Activated CD8-positive, alpha-beta T cell treated with anti-CD3 and anti-CD28 coated beads for 36 hours (primary cell): Measurements from ENCODE around the gene IKZF4. TPM values are rescaled to one million over a fixed set of nuclear protein-coding genes. Genes with fewer than 3 reads are reported as not detected.
A peak's percentile ranks its signal among the peaks of the same experiment; 100 is the strongest.

Experiments
- ATAC-seq: fragments of 200-7000 bp; cut with Tn5 transposase; one replicate; pipeline ENCODE4 v1.10.0; 2021; ENCODE audit warnings: mild to moderate bottlenecking, moderate library complexity
- CTCF ChIA-PET: fragments of 350-600 bp; sonication (Branson Sonifier 250); formaldehyde crosslinking; loops from one replicate; lab custom pipeline; 2021; ENCODE audit warnings: antibody characterized with exemption; lab: Charles Lee
- POLR2A ChIA-PET: fragments of 350-600 bp; sonication (Branson Sonifier 250); formaldehyde crosslinking; loops from one replicate; lab custom pipeline; 2021; ENCODE audit warnings: antibody characterized with exemption; lab: Charles Lee
- DNase-seq: peaks from one replicate; pipeline ENCODE4 v3.0.0-alpha.2; 2020
- H3K27ac Mint-ChIP-seq: one replicate; pipeline ENCODE4 v1.8.0; 2021; ENCODE audit warnings: mild to moderate bottlenecking, mixed read lengths
- H3K27me3 Mint-ChIP-seq: one replicate; pipeline ENCODE4 v1.8.0; 2021; ENCODE audit warnings: mixed read lengths
- H3K36me3 Mint-ChIP-seq: one replicate; pipeline ENCODE4 v1.8.0; 2021; ENCODE audit warnings: low read depth, mixed read lengths
- H3K4me1 Mint-ChIP-seq: one replicate; pipeline ENCODE4 v1.8.0; 2021; ENCODE audit warnings: low read depth, mixed read lengths
- H3K4me3 Mint-ChIP-seq: one replicate; pipeline ENCODE4 v1.8.0; 2021; ENCODE audit warnings: mild to moderate bottlenecking, moderate library complexity, mixed read lengths
- H3K9me3 Mint-ChIP-seq: one replicate; pipeline ENCODE4 v1.8.0; 2021; ENCODE audit warnings: mixed read lengths
- CTCF ChIP-seq: fragments of 200-600 bp; IDR thresholded peaks from one replicate; pipeline ENCODE4 v1.8.0; 2022; ENCODE audit warnings: antibody characterized with exemption, mild to moderate bottlenecking
- intact Hi-C: fragments of 100-400 bp; cut with micrococcal nuclease; formaldehyde crosslinking; loops from one replicate; pipeline ENCODE4 v1.10.0; 2022
- total RNA-seq, 2 experiments: library from RNA; stranded (reverse); gene quantifications; one replicate each; pipeline ENCODE4 v1.2.3, GENCODE V29; 2021

IKZF4 gene
- total RNA-seq, 2 experiments from 2014 or later, result 20.5 to 20.8 TPM

- ChIA-PET CTCF (interaction anchor here (0.7 to 2.1 kb wide), 21 partner anchors 8 to 341 kb away, joined by 3 to 7 read pairs (median 3); partner anchors contain the start of genes PA2G4, RNF41 and SMARCC2), POLR2A (interaction anchor here (1.0 to 2.7 kb wide), 6 partner anchors 16 to 64 kb away, joined by 3 to 21 read pairs (median 6); partner anchors contain the start of genes PA2G4 and ZC3H10)
- intact Hi-C loops, result no loop called here
- no peak for TF ChIP-seq CTCF
- Mint-ChIP-seq H3K9me3 (no peaks in the 10 kb centered on the region), H3K4me1 (peaks cover 14% of the 10 kb centered on the region), H3K4me3 (peak within 1 kb of the TSS; percentile 72), H3K36me3 (no peaks in the 10 kb centered on the region), H3K27ac (no peak within 1 kb of the TSS), H3K27me3 (peaks cover 8% of the 10 kb centered on the region)
- ATAC-seq (peak; percentile 88), DNase-seq (peak; percentile 76)
Observed at GRCh38 chr12:56079723-56080555, 59.1 kb downstream of the IKZF4 start, which contains the start of gene ERBB3. Gene ERBB3, plus strand, starts transcription at chr12:56080165. Its CDS starts 136 bp downstream, at chr12:56080301.

- CTCF ChIA-PET, result interaction anchor here (0.8 to 1.9 kb wide), 5 partner anchors 23 to 147 kb away, joined by 3 to 6 read pairs (median 3); partner anchors contain the start of gene SMARCC2
- Mint-ChIP-seq H3K9me3 (no peaks in the 10 kb centered on the region), H3K4me1 (peaks cover 14% of the 10 kb centered on the region), H3K27ac (no peak overlapping the region), H3K4me3 (peak overlapping the region; percentile 72), H3K36me3 (no peaks in the 10 kb centered on the region), H3K27me3 (peaks cover 8% of the 10 kb centered on the region)
- intact Hi-C loops, result no loop called here
- ATAC-seq (no peak), DNase-seq (peak; percentile 9)
- TF ChIP-seq CTCF, result no peak
- POLR2A ChIA-PET, result interaction anchor here (1.0 to 2.7 kb wide), 4 partner anchors 16 to 178 kb away, joined by 4 to 21 read pairs (median 8); partner anchors contain the start of gene PA2G4
Observed at GRCh38 chr12:56080556-56081138, 59.8 kb downstream of the IKZF4 start.

GRCh38 chr12:56081393-56082347 is 60.8 kb downstream of the IKZF4 start:
- no peaks in the 10 kb centered on the region for H3K9me3 Mint-ChIP-seq
- H3K27ac Mint-ChIP-seq, result no peak overlapping the region
- DNase-seq (no peak), ATAC-seq (no peak)
- CTCF ChIA-PET, result interaction anchor here (0.6 to 1.9 kb wide), 3 partner anchors 9 to 107 kb away, joined by 3 to 6 read pairs (median 5); partner anchors contain the start of gene SMARCC2
- POLR2A ChIA-PET, result interaction anchor here (1.0 to 2.7 kb wide), 4 partner anchors 15 to 177 kb away, joined by 4 to 8 read pairs (median 6); no protein-coding TSS in a partner anchor
- no peaks in the 10 kb centered on the region for H3K36me3 Mint-ChIP-seq
- intact Hi-C loops, result no loop called here
- peaks cover 14% of the 10 kb centered on the region for H3K4me1 Mint-ChIP-seq
- H3K27me3 Mint-ChIP-seq, result peaks cover 8% of the 10 kb centered on the region
- no peak for TF ChIP-seq CTCF
- peak overlapping the region; percentile 16 for H3K4me3 Mint-ChIP-seq

- DNase-seq (no peak), ATAC-seq (no peak)
- peaks cover 14% of the 10 kb centered on the region for H3K4me1 Mint-ChIP-seq
- no peaks in the 10 kb centered on the region for H3K9me3 Mint-ChIP-seq
- no peaks in the 10 kb centered on the region for H3K36me3 Mint-ChIP-seq
- no peak for TF ChIP-seq CTCF
- CTCF ChIA-PET, result interaction anchor here (0.6 to 1.5 kb wide), 4 partner anchors 8 to 67 kb away, joined by 3 read pairs; no protein-coding TSS in a partner anchor
- intact Hi-C loops, result no loop called here
- POLR2A ChIA-PET, result interaction anchor here (1.3 kb wide), 1 partner anchor 35 kb away, joined by 5 read pairs; no protein-coding TSS in a partner anchor
- peaks cover 8% of the 10 kb centered on the region for H3K27me3 Mint-ChIP-seq
- no peak overlapping the region for H3K4me3 Mint-ChIP-seq
- H3K27ac Mint-ChIP-seq, result no peak overlapping the region
Observed at GRCh38 chr12:56082382-56082781, 61.5 kb downstream of the IKZF4 start.
